NCI-H446 treated with DMSO at 0.1 percent for 48 hours (cell line): Measurements from ENCODE around the gene BMPER.

Source experiments
- DNase-seq: peaks from one replicate; lab custom pipeline; 2025; lab: John Stamatoyannopoulos, UW

Gene BMPER

DNA sequence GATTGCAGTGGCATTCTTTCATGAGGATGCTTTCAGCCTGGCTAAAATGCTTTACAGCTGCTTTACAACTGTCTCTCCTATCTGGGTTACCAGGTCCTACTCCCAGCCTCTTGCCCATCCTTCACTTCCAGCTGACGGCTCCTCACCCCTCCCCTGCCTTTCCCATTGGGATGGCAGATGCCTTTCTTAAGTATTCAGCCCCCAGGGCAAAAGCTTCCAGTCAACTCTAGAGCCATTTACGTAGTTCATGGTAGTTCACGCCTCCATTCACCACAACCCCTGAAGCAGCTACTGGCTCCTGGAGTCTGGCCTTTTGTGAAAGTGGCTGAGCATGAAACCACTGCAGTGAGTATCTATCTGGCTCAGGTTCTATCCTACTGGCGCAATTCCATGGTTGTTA, 17.2 kb upstream of the BMPER start:
- DNase-seq: no peak

DNA sequence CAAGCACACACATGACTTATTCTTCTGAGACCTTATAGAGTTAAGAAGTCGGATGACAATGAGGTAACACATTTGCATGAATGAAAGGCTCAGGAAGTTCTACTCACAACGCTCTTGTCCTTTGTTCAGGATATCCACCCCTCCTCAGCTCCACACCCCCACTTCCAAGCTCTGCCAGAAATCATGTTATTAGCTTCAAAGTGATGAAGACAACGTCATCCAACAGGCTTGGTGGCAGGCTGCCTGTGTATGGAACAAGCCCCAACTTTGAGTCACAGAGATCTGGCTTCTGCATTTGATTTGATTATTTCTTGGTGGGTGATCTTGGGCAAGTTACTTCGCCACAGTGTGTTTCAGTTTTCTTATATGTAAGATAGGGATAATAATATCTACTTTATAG, 12.4 kb upstream of the BMPER start:
- no peak for DNase-seq

DNA sequence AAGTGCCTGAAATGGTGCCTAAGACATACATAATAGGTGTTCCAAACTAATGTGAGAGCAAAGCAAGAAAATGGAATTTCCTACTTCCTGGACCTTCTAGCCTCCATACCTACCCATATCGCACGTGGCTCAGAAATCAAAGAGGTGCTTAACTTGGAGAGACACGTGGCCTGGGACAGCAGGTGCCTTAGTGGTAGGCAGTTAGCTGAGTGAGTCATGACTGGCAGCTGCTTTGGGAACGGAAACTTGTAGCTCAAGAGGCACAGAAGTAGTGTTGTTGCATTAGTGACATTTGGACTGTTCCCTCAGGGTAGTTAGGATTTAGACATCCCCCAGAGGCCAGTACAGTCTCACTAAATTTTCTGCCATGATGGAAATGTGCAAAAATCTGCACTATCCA, 12.0 kb upstream of the BMPER start:
- DNase-seq: peak; percentile 23

DNA sequence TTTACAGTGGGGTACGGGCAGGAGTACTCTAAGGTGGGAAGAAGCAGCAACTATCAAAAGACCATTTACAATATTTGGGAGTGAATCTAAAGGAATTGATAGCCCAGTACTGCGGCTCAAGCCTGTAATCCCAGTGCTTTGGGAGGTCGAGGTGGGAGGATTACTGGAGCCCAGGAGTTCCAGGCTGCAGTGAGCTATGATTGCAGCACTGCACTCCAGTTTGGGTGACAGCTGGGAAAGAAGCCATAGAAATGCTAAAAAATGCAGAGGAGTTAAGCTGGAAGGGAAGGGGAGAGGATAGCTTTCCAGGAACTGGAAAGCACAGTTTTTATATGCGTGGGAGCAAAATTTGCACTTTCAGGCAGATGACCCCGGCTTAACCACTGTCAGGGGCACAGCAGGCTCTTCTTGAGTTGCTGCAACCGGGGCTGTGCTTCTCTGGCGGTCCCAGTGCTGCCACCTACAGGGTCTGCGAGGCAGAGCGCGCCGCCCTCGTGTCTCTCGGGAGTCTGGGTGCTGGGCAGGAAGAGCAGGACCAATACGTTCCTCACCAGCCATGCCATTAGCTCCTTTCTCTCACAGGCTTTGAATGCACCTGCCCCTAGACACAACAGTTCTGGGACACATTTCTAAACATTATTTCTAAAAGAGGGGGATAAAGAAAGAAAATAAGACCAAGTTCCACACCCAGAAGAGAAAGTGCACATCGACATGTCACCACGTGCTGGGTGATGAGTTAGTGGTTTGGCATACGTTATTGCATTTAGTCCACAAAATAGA, 10.1 kb upstream of the BMPER start:
- peak; percentile 61 for DNase-seq

DNA sequence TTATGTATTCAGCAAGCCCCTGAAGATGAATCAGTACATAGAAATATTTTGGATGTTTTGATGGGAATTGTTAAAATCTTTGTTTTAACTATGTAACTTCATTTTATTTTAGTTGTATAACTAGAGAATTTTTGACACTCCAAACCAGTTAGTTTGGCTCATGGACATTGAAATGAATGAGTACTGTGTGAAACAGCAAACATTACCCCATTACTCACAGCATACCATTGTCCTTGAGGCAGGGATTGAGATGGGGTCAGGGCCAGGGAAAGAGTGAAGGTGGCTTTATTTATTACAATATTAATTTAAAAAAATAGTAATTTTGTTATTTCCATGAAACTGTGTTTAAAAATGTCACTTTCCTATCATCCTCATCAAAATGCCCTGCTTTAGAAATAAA, 4.8 kb upstream of the BMPER start:
- DNase-seq: no peak

DNA sequence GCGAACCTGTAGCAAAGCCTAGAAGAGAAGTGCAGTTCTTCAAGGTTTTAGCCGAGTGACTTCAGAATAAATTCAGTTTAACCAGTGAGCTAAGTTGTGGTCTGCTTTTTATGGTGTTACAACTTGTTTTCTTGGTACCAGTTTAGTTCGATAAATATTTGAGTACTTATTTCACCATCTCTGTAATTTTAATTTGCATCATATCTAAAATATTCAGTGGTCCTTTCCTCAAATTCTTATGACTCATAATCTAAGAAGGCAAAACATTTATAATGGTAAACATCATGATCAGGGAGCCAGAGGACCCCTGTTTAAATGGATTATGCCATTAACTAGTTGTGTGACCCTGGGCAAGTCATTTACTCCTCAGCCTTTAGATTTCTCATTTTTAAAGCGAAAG, 4.1 kb upstream of the BMPER start:
- DNase-seq: no peak

DNA sequence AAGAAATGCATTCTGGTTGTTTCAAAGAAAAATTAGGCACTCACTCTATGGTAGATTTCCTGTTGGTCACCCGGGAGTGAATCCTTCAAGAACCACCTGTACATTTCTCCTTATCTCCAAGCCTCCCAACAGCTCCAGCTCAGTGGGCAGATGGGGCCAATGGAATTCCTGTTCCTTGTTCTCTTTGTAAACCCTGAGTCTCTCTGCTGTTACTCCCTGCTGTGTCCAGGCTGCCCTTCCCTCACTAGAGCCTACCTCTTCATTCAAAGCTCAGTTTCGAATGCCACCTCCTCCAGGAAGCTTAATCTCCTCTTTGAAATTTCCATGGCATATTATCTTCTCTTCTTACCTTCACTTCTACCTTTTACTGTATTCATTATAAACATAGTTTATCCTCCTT, 3.5 kb upstream of the BMPER start:
- no peak for DNase-seq

DNA sequence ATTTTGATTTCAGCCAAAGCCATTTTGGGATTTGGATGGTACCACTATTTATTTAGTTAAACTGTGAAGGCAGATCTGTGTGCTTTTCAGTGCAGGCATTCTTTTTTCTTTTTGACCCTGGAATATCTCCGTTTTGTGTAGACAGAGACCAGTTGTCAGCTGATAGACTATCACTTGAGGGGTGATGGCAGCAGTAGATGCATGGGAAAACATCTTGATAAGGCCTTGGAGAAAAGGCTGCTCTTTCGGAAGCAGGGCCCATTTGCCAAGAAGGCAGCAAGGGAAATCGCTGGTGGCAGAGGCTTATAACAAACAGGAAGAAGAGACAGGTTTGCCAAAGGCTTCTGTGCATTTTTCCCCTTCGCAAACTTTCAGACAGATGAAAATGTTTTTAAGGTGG, 2.6 kb upstream of the BMPER start:
- no peak for DNase-seq

DNA sequence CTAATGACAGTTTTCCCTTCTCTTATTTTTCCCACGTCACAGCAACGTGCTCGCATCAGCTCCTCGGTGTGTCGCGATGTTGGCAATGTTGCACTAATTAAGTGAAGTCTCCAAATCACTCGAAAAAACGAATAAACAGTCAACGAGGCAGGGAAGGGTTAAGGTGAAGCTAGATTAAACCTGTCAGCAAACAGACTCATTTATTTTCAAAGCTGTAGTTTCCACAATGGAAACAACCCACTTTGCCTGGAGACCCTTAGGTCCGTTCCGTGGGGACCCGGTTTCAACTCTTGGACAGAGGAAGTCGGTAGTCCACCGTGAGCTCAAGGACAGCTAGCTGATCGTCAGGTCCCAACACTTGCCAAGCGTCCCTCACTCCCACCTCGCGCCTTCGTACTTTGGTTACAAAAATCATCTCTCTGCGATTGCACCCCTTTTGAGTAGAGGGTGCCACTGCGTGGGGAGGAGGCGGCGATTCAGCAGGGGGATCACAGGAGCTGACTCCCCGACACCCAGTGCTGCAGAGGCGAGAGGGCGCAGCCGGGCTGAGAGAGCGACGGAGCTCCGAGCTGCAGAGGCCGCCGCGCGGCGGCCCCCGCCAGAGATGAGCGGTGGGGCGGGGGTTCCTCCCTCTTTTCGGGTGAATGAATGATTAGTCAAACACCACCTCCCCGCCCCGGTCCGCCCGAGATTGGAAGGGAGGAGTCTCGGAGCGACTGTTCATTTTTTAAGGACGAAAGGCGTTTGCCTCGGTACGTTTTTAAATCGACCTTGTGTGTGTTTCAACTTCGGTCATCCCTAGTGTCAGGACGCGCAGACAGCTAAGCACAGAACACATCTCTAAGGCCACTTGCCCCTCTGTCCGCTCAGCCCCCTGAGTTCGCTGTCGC, 1.3 kb upstream of the BMPER start:
- no peak for DNase-seq

DNA sequence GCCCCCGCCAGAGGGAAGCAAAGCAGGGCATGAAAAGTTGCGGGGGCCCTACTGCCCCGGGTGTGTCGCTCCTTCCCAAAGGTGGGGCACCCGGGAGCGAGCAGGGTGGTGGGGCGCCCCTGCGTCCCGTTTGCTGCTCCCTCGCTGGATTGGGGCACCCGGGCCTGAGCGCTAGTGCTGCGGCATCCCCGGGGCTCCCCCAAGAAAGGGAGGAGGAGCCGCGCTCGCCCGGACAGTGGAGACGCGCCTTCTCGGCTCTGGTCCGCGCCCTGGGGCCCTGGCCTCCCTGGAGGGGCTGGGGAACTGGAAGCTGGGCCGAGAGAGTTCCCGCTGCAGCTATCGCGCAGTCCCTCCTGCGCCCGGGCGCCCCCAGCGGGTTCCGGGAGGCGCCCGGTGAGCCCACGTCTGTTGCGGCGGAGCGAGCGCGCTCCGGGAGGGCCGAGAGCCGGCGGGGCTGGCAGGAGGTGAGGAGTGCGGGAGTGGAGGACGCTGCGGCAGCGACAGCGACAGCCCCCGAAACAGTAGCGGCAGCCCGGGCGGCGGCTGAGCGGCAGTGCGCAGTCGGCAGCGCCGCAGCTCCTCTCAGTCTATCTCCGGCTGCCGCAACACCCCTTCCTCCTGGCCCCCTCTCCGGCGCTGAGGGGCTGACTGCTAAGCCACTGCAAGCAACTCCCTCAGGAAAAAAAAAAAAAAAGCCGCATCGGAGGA, 504 bp upstream of the BMPER start:
- no peak for DNase-seq

DNA sequence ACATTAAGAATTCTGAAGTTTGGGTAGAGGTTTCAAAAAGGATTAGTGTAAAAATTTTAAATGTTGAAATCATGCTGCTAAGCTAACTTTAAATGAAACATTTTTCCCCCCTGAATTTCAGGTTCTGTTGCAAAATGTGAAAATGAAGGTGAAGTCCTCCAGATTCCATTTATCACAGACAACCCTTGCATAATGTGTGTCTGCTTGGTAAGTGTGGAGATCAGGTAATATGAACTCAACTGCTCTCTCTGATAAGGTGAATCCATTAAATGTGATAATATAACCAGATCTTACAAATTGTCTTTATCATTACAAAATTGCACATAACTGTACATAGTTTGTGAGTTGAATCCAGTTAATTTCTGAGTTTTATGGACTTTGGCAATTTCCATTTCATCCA, 1.4 kb downstream of the BMPER start:
- no peak for DNase-seq

DNA sequence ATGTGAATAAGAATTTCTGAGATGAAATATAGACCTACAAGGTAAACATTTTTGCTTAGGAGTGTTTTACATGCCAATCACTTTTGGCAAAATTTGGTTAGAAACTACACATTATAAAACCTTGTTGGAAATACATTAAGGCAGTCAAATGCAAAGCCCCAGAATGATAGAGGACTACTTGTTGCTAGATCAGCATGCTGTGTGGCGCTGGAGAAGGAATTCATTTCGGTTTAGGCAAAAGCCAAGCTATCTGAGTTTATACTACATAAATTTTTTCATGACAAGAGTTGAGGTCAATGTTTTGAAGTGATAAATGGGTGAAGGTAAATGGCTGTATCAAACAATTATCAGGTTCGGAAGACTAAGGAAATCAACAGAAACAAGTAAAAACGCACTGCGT, 2.3 kb downstream of the BMPER start:
- DNase-seq: no peak

DNA sequence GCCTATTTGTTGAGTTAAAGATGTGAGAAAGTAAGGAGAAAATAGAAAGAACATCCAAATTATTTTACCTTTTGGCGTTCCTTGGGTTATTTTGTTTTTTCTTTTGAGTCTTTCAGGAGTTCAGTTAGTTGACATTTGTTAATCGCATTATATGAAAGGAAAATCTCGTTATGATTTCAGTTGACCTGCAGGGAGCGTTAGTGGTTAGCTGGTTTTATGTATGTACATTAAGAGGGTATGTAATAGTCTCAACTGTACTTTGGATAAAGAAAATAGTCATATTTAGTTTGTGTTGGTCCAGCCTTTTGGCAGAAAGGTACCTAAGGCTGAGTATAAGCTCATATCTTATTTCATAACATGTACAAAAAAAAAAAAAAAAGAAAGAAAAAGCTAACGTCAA, 4.0 kb downstream of the BMPER start:
- no peak for DNase-seq

DNA sequence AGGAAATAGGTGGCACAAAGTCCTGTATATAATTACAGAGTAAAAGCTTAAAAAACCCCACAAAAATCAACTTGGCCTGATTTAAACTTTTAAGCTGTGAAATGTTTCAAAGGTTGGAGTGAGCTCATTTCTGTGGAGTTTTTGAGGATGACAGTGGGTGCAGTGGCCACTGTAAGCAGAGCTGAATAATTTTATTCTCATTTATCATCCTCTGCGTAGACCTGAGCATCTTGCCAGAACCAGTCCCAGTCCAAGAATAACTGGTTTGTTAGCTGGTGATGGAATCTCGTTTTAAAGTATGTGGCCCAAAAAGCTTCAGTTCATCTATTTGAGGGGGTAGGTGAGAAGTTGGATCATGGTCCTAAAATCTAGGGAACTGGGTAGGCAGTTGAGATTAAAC, 4.4 kb downstream of the BMPER start:
- no peak for DNase-seq

DNA sequence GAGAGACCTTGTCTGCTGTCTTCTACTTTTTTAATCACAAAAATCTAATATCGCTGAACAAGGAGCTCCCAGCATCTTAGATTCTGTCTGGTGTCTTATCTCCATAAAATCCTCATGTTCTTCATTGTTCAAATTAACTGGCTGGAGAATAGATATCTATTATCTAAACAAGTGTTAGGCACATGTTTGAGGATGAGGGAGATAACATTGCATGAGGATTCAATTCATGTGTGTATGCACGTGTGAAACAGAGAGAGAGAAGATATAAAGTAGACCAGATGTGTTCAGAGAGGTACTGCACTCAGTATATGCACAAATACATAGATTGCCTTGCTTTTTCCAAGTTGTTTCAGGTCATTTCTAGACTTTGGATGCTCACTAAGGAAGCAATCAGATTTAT, 5.4 kb downstream of the BMPER start:
- no peak for DNase-seq

DNA sequence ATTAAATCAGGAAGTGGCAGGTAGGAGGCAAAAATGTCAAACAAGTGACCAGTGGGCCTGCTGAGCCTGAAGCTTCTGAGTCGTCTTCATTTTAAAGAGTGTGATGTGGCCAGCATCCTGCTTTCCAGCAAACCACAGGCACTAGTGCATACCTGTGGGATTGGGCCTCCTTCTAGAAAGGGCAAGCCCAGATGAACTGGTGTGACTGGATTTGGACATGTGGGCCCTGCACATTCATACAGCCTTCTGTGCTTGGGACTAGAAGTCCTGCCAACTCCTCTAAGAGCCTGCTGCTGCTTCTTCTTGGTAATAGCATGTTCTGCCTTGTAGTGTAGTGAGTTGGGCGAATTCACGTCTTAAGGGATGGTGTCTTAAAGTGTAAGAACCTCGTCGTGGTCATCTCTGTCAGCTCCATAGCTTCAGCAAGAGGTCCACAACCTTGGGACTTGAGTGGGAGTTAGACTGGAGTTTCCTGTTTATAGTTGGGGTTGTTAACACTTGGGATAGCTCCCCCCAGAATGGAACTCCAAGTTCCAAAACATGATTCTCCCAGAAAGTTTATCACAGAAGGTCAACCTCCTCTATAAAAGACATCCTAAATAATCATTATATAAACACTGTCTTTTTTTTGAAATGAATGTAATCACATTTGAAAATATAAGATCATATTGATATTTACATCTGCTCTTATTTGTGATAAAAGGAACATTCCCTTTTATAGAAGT, 11.2 kb downstream of the BMPER start:
- no peak for DNase-seq

DNA sequence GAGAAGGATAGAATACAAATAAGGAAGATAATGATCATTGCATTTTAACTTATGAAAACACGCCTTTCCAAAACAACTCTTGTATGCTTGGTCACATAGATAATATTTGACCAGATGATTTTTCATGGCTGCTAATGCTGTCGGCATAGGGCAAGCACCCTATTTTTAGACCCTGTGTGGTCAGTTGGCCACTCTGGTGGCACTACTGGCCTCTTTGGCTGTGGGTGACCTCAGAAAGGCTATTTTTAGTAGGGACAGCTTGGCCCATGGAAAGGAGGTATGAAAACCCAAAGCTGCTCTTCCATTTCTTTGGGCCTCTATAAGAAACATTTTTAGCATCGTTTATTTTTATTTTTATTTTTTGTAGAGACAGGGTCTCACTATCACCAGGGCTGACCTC, 12.3 kb downstream of the BMPER start:
- no peak for DNase-seq

DNA sequence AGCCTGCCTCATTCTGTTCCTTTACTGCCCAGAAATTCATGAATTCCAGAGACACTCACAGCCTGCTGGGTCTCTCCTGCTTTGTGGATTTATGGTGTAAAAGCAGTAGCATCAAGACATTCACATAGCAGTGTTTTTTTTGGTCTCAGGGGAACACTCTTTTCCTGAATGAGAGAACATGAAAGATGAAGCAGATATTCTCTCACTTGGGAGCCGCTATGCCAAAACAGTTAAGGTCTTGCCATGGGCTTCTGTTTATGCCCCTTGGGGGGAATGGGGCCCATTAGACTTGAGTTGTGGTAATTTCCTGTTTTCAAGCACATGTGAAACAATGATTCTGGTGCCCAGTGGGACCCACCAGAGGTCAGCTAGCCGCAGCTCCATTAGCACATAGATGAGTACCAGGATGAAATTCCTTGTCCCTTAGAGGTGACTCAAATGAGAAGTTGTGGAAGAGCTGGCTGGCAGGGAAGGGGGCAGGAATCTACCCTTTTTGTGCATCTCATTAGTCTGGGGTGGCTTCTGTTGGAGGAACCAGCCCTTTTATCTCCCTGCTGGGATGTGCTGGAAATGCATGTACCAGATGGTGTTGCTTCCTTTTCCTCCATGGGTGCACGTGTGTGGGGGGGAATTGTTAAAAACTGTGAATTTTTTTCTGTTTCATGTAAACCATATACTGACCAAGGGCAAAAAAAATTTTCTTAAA, 13.3 kb downstream of the BMPER start:
- DNase-seq: no peak

DNA sequence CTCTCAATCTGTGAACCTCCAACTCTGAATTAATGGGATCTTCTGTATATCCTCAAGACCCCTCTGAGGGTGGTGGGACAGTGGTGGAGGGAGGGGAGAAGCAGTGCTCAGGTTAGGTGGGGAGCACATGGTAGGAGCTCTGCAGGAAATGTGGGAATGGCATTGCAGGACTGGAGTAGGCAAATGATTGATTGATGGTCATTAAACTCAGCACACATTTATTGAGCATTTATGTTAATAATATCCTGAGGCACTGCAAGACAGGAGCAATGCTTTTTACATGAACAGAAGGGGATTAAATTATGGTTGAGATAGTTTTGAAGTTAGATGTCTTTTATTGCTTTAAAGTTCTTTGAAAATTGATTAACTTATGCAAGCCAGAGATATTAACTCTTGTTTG, 14.1 kb downstream of the BMPER start:
- DNase-seq: no peak

DNA sequence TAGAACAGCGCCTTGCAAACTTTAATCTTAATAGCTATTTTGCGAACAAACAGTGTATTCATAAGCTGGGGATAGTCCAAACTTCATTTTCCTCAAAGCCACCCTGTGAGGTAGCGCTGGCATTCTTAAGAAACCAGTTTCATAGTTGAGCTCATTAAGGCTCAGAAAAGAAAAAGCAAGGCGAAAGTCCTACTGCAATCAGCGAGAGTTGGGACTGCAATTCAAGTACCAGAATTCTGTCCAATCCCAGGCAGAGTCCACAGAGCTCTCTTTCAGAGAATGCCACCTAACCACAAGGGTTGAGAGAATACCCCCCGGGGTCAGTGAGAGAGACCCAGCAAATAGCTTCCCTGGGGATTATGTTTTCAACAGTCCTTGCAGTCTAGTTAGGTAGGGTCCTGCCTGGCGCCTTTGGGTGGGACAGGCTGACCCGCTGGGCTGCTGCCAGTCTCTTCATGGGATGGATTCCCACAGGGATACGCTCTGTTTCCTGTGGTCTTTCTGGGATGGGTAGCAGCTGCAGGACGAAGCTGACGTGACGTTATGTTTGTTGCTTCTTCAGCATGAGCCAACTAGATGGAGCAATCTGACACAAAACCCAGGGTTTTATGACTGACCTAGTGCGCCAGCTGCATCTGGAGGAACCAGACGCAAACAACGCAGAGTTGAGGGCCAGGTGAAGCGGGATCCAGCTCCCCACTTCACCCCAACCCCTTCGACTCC, 16.0 kb downstream of the BMPER start:
- no peak for DNase-seq

DNA sequence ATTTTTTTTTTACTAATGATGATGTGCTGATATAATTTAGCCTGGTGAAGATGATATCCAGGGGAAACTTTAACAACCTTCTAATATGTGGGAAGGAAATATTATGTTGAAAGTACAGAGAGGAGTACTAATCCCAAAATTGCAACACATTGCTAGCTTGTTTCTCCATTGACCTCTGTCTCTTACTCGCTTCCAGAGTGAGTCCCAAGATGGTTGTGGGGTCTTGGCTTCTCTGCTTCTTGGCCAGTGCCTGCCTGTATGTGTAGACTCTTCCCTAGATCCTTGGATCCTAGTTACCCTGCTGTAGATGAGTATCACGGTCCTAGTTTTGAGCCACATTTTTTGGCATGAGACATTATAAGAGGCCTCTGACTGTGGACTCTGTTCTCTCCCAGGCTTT, 17.5 kb downstream of the BMPER start:
- DNase-seq: no peak
